K562 (cell line): ENCODE measurements around the gene PREX1. TPM values are rescaled to one million over a fixed set of nuclear protein-coding genes. Genes with fewer than 3 reads are reported as not detected.

Source experiments
- ATAC-seq: fragments of 200-7000 bp; cut with Tn5 transposase; 3 replicates; pipeline ENCODE4 v1.9.1; 2020; ENCODE audit warnings: moderate library complexity
- BruUV-seq: library from RNA; stranded (reverse); fragments of 400-500 nt; replicated peaks from 2 replicates; lab custom pipeline; 2021; lab: Mats Ljungman, UMichigan
- CTCF ChIA-PET: fragments of 300-600 bp; formaldehyde crosslinking; extraction: SDS; loops from one replicate; lab custom pipeline; 2021; ENCODE audit warnings: low intra/inter-chr PET ratio; lab: Yijun Ruan, JAX
- POLR2A ChIA-PET: fragments of 300-600, 350-650 bp; sonication (Branson Sonifier 250); formaldehyde crosslinking; extraction: SDS; loops from one replicate; lab custom pipeline; 2021; ENCODE audit warnings: antibody characterized with exemption, inconsistent platforms; lab: Yijun Ruan, JAX
- DNase-seq, 4 experiments: peaks; one replicate each; pipeline versions ENCODE4 v3.0.0 to v3.0.0-alpha.2; 2011 to 2018; ENCODE audit warnings: low spot score in 3 of 4, mixed read lengths in 3 of 4; ENCODE audit errors: extremely low read depth in 1 of 4
- FAIRE-seq: peaks from 2 replicates; lab custom pipeline; 2011; peaks lifted over from hg19 to GRCh38; lab: Jason Lieb, UNC
- H2AFZ ChIP-seq: 2 replicates; pipeline ENCODE4 v1.6.0; 2011; ENCODE audit warnings: low read depth, low read length, control low read depth, inconsistent platforms
- H3K27ac ChIP-seq: fragments of 200-600 bp; 3 replicates; pipeline ENCODE4 v1.8.0; 2011; ENCODE audit warnings: low read depth, mild to moderate bottlenecking, control low read depth, inconsistent platforms, low read length, moderate library complexity, mixed read lengths; ENCODE audit errors: extremely low read depth
- H3K27me3 ChIP-seq, 2 experiments: fragments of 300-600 bp in 1 of 2; 2 replicates in 1 of 2; 3 replicates in 1 of 2; pipeline versions ENCODE4 v1.6.0 to v1.8.0; 2011; ENCODE audit warnings: inconsistent platforms in 2 of 2, low read length in 2 of 2, mild to moderate bottlenecking in 1 of 2, mixed read lengths in 1 of 2, moderate library complexity in 1 of 2; ENCODE audit not compliant: control insufficient read depth in 2 of 2, insufficient read depth in 2 of 2
- H3K36me3 ChIP-seq: fragments of 300-600 bp; 3 replicates; pipeline ENCODE4 v1.8.0; 2011; ENCODE audit warnings: mild to moderate bottlenecking, low read length, inconsistent platforms; ENCODE audit not compliant: control insufficient read depth, insufficient read depth
- H3K4me1 ChIP-seq, 2 experiments: fragments of 200-600 bp in 1 of 2; replicated peaks in 1 of 2; 2 replicates in 1 of 2; 3 replicates in 1 of 2; pipeline versions ENCODE4 v1.5.1 to v1.8.0; 2011; ENCODE audit warnings: inconsistent platforms in 2 of 2, low read length in 2 of 2, mild to moderate bottlenecking in 1 of 2, mixed read lengths in 1 of 2, moderate library complexity in 1 of 2; ENCODE audit not compliant: control insufficient read depth in 2 of 2, insufficient read depth in 2 of 2
- H3K4me2 ChIP-seq: 2 replicates; pipeline ENCODE4 v1.6.1; 2011; ENCODE audit warnings: low read length, control low read depth, inconsistent platforms, mixed read lengths; ENCODE audit not compliant: insufficient read depth
- H3K4me3 ChIP-seq: fragments of 200-600 bp; sonication (generic), shearing (Covaris generic); 2 replicates; pipeline ENCODE4 v1.5.1; 2016; ENCODE audit warnings: control low read depth, inconsistent platforms
- H3K79me2 ChIP-seq: fragments of 200-600 bp; 3 replicates; pipeline ENCODE4 v1.8.0; 2011; ENCODE audit warnings: low read length, inconsistent platforms; ENCODE audit not compliant: control insufficient read depth, insufficient read depth
- H3K9ac ChIP-seq, 2 experiments: 2 replicates each; pipeline versions ENCODE4 v1.6.0 to v1.6.1; 2011; ENCODE audit warnings: low read depth in 2 of 2, low read length in 2 of 2, control low read depth in 1 of 2, inconsistent platforms in 1 of 2, mild to moderate bottlenecking in 1 of 2, mixed read lengths in 1 of 2; ENCODE audit not compliant: insufficient read depth in 1 of 2
- H3K9me1 ChIP-seq: one replicate; pipeline ENCODE4 v1.6.0; 2011; ENCODE audit warnings: inconsistent platforms, mild to moderate bottlenecking, low read length, moderate library complexity; ENCODE audit not compliant: control insufficient read depth, insufficient read depth
- H3K9me3 ChIP-seq: replicated peaks from 2 replicates; pipeline ENCODE4 v1.5.1; 2011; ENCODE audit warnings: low read depth, low read length, inconsistent platforms; ENCODE audit not compliant: control insufficient read depth, insufficient read depth
- H4K20me1 ChIP-seq: replicated peaks from 2 replicates; pipeline ENCODE4 v1.6.1; 2011; ENCODE audit warnings: low read length, inconsistent platforms, mixed read lengths; ENCODE audit not compliant: control insufficient read depth, insufficient read depth
- ATF4 ChIP-seq: fragments of 450-650 bp; formaldehyde crosslinking; IDR thresholded peaks from 2 replicates; pipeline ENCODE4 v1.4.0; 2022; ENCODE audit warnings: mild to moderate bottlenecking, moderate library complexity
- CBFA2T2 ChIP-seq: fragments of 450-650 bp; conservative IDR thresholded peaks from 2 replicates; pipeline ENCODE4 v1.6.1; 2017; ENCODE audit warnings: mild to moderate bottlenecking
- HSF4 ChIP-seq: fragments of 250-450 bp; sonication (Bioruptor Pico); IDR thresholded peaks from 2 replicates; pipeline ENCODE4 v2.1.2; 2022; ENCODE audit warnings: mild to moderate bottlenecking, moderate library complexity, borderline replicate concordance
- TAF9B ChIP-seq: fragments of 450-650 bp; IDR thresholded peaks from 2 replicates; pipeline ENCODE4 v1.6.1; 2018; ENCODE audit warnings: mild to moderate bottlenecking; ENCODE audit not compliant: partially characterized antibody
- TFE3 ChIP-seq: fragments of 450-650 bp; formaldehyde crosslinking; IDR thresholded peaks from 2 replicates; pipeline ENCODE4 v1.4.0; 2020; ENCODE audit warnings: mild to moderate bottlenecking, mixed read lengths
- TOE1 ChIP-seq, 2 experiments: fragments of 450-650 bp in 1 of 2; sonication (generic) in 1 of 2; formaldehyde crosslinking in 1 of 2; IDR thresholded peaks; 2 replicates each; pipeline versions ENCODE4 v1.7.1 to v1.8.0; 2016 to 2022; ENCODE audit warnings: borderline replicate concordance in 2 of 2, mild to moderate bottlenecking in 2 of 2, antibody characterized with exemption in 1 of 2, inconsistent platforms in 1 of 2, low read depth in 1 of 2, missing genetic modification reagents in 1 of 2, moderate library complexity in 1 of 2
- TSHZ1 ChIP-seq: fragments of 250-450 bp; sonication (Bioruptor Pico); IDR thresholded peaks from 2 replicates; pipeline ENCODE4 v1.4.0; 2020; ENCODE audit warnings: mild to moderate bottlenecking, moderate library complexity
- USF1 ChIP-seq: sonication (generic); formaldehyde crosslinking; IDR thresholded peaks from 2 replicates; pipeline ENCODE4 v1.9.0; 2022; ENCODE audit warnings: mild to moderate bottlenecking, missing genetic modification reagents
- USF2 ChIP-seq: sonication (generic); formaldehyde crosslinking; IDR thresholded peaks from 2 replicates; pipeline ENCODE4 v1.5.0; 2020; ENCODE audit warnings: missing genetic modification reagents
- WGBS: fragments of 100-300 bp; shearing (Covaris generic); methylation state at CpG from one replicate; pipeline ENCODE4 v1.1.6; 2016; ENCODE audit warnings: low coverage, mixed read lengths; ENCODE audit not compliant: insufficient coverage; ENCODE audit errors: missing lambda C conversion rate; 5-methylcytosine and 5-hydroxymethylcytosine counted together
- in situ Hi-C: fragments of 300-500 bp; cut with MboI; formaldehyde crosslinking; loops from 4 replicates; pipeline ENCODE4 v1.15.0; 2018; ENCODE audit warnings: inconsistent platforms, mixed read lengths
- intact Hi-C: fragments of 100-400 bp; cut with micrococcal nuclease; formaldehyde crosslinking; loops from 2 replicates; pipeline ENCODE4 v1.14.2; 2022
- polyA plus RNA-seq, 8 experiments: library from polyadenylated mRNA; depleted of rRNA in 4 of 8; stranded (reverse) in 5 of 8; unstranded in 3 of 8; fragments of >200 nt; fragmentation: Nextera tagmentation in 2 of 8; fragmentation: Illumina TruSeq in 1 of 8; extraction: Ambion mirVana in 2 of 8; extraction: Trizol in 1 of 8; gene quantifications; 2 replicates each; pipeline versions ENCODE4 v1.2.1 to v1.2.3, GENCODE V29; 2011 to 2014; ENCODE audit warnings: inconsistent platforms in 1 of 8, missing spikeins in 1 of 8
- total RNA-seq, 7 experiments: library from RNA; depleted of rRNA in 6 of 7; stranded (reverse); fragments of >200 nt in 6 of 7; fragmentation: Illumina TruSeq in 2 of 7; extraction: Trizol in 2 of 7; gene quantifications; 2 replicates each; pipeline versions ENCODE4 v1.2.1 to v1.2.3, GENCODE V29; 2011 to 2021; ENCODE audit warnings: low replicate concordance in 1 of 7

PREX1 gene
- total and polyA plus RNA-seq, 9 of the 15 experiments (the other 6 are each of a cell fraction or from before 2014, with no cell fraction given), result 0.37 to 10.4 (median 4.8) TPM

- Histone ChIP-seq H3K4me3 (no peak overlapping the region), H3K9ac (no peak overlapping the region), H3K79me2 (no peaks in the 10 kb centered on the region), H3K36me3 (no peaks in the 10 kb centered on the region), H3K27ac (no peak overlapping the region), H3K9me3 (no peaks in the 10 kb centered on the region), H3K27me3 (peaks cover 3 to 41% of the 10 kb centered on the region in 2 experiments), H3K4me2 (no peak overlapping the region), H3K4me1 (no peaks in the 10 kb centered on the region), H2AFZ (no peak overlapping the region), H4K20me1 (no peaks in the 10 kb centered on the region), H3K9me1 (no peaks in the 10 kb centered on the region)
- CTCF ChIA-PET, result no interaction called here
- no peak for FAIRE-seq
- in situ Hi-C loops (loop anchor here (5.0 kb wide), 1 partner anchor 387 kb away; no protein-coding TSS in a partner anchor), intact Hi-C loops (no loop called here)
- BruUV-seq, result no TSS peak
- peak; percentile 59 for ATAC-seq
- 1% methylated on average over 7 of the region's 7 CpGs for WGBS
- POLR2A ChIA-PET, result no interaction called here
- peak in 1 of 4 experiments; percentile 24 for DNase-seq
- TF ChIP-seq TFE3 (peak; percentile 91), HSF4 (CRISPR knock-in tag) (no peak), TAF9B (no peak), TSHZ1 (CRISPR knock-in tag) (no peak), TOE1 (IDR thresholded peaks at IDR 0.05; ENCODE audit: borderline replicate concordance) (peak; percentile 89), TOE1 (CRISPR knock-in tag; IDR thresholded peaks at IDR 0.05; ENCODE audit: borderline replicate concordance, low read depth) (no peak), CBFA2T2 (peak; percentile 59), USF2 (CRISPR knock-in tag) (peak; percentile 49), ATF4 (CRISPR knock-in tag) (no peak), USF1 (CRISPR knock-in tag) (peak; percentile 58)
Measured at GRCh38 chr20:48599106-48599747, 228.6 kb downstream of the PREX1 start.
